Activated naive CD4-positive, alpha-beta T cell treated with anti-CD3 and anti-CD28 coated beads for 36 hours (primary cell): ENCODE measurements around the gene ACSS1. TPM values are rescaled to one million over a fixed set of nuclear protein-coding genes. Genes with fewer than 3 reads are reported as not detected.
"Not testable (repeated sequence)": the region's sequence is repeated elsewhere in the genome, so short reads cannot be mapped to it uniquely, and the experiment has no call there.

Source experiments
- CTCF ChIA-PET: fragments of 350-600 bp; sonication (Branson Sonifier 250); formaldehyde crosslinking; loops from one replicate; lab custom pipeline; 2021; ENCODE audit warnings: antibody characterized with exemption; lab: Charles Lee
- DNase-seq: peaks from one replicate; pipeline ENCODE4 v3.0.0-alpha.2; 2020
- H3K27ac Mint-ChIP-seq: one replicate; pipeline ENCODE4 v1.8.0; 2021; ENCODE audit warnings: mild to moderate bottlenecking, mixed read lengths
- H3K27me3 Mint-ChIP-seq: one replicate; pipeline ENCODE4 v1.8.0; 2021; ENCODE audit warnings: low read depth, mixed read lengths
- H3K36me3 Mint-ChIP-seq: one replicate; pipeline ENCODE4 v1.8.0; 2021; ENCODE audit warnings: low read depth, mixed read lengths
- H3K4me1 Mint-ChIP-seq: one replicate; pipeline ENCODE4 v1.8.0; 2021; ENCODE audit warnings: low read depth, mixed read lengths
- H3K4me3 Mint-ChIP-seq: one replicate; pipeline ENCODE4 v1.8.0; 2021; ENCODE audit warnings: mild to moderate bottlenecking, moderate library complexity, mixed read lengths
- H3K9me3 Mint-ChIP-seq: one replicate; pipeline ENCODE4 v1.8.0; 2021; ENCODE audit warnings: mixed read lengths
- intact Hi-C: fragments of 100-400 bp; cut with micrococcal nuclease; formaldehyde crosslinking; loops from one replicate; pipeline ENCODE4 v1.15.1; 2023
- total RNA-seq, 2 experiments: library from RNA; stranded (reverse); gene quantifications; one replicate each; pipeline ENCODE4 v1.2.3, GENCODE V29; 2021

ACSS1 gene
- total RNA-seq, 2 experiments from 2014 or later: 9.4 to 10.1 TPM

DNA sequence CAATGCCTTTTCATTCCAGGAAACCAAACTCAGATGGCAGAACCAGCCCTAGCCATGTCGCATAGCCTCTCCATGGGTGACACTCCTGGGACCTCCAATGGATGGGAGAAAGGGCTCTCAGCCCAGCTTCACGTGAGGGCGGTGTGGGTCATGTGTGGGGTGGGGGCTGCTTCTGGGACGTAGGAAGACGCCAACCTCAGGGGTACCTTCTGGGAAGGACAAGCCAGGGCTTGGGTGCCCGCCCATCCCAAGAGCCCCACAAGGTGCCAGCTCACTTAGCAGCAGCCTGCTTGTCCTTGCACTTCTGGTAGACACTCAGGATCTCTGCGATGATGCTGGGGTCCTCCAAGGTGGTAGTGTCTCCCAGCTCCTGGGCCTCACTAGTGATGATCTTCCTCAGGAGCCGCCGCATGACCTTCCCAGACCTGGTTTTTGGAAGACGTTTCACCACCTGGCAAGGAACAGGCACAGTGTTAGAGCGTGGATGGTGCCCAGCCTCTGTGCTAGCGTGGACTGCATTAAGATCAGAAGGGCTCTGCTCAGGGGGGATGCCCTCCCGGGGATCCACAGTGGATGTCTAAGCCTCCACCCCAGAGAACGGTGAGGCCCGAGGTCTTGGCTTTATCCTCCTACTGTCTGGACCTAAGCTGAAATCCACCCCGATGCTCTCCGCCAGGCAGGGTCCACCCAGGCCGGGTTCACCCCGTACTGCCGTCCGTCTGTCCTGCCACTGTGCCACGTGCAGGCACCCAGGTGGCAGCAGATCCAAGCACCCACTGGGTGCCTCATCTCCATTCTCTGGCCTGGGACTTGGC is 50.2 kb downstream of the ACSS1 start:
- H3K27me3 Mint-ChIP-seq: no peaks in the 10 kb centered on the region
- H3K9me3 Mint-ChIP-seq: peaks cover 2% of the 10 kb centered on the region
- intact Hi-C loops: no loop called here
- H3K36me3 Mint-ChIP-seq: peaks cover 27% of the 10 kb centered on the region
- no peaks in the 10 kb centered on the region for H3K4me1 Mint-ChIP-seq
- no peak overlapping the region for H3K27ac Mint-ChIP-seq
- no peak for DNase-seq
- no peak overlapping the region for H3K4me3 Mint-ChIP-seq
- CTCF ChIA-PET: no interaction called here

- Mint-ChIP-seq H3K36me3 (peaks cover 32% of the 10 kb centered on the region), H3K27ac (no peak overlapping the region), H3K4me1 (no peaks in the 10 kb centered on the region), H3K9me3 (peaks cover 4% of the 10 kb centered on the region), H3K27me3 (no peaks in the 10 kb centered on the region), H3K4me3 (no peak overlapping the region)
- intact Hi-C loops: no loop called here
- DNase-seq: no peak
- CTCF ChIA-PET: interaction anchor here (0.7 to 1.4 kb wide), 3 partner anchors 13 to 58 kb away, joined by 3 read pairs; no protein-coding TSS in a partner anchor
Observed at GRCh38 chr20:25006431-25007167, 51.3 kb downstream of the ACSS1 start.

DNA sequence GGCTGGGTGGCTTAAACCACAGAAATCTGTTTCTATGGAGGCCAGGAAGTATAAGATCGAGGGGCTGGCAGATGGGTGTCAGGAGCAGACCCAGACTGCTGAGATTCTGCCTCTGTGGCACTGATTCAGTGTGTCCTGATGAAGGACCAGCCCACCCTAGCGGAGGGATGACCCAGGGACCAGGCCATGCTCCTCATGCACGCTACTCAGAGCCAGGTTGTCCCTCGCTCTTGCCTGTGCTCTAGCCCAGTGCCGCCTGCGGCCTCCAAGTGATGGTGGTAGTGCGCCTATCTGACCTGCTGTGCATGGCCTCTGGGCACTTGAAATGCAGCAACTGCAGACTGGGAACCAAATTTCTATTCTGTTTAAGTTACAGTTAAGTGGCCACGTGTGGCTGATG is 52.3 kb downstream of the ACSS1 start:
- Mint-ChIP-seq H3K4me3 (no peak overlapping the region), H3K27ac (no peak overlapping the region), H3K27me3 (no peaks in the 10 kb centered on the region), H3K4me1 (no peaks in the 10 kb centered on the region), H3K9me3 (peaks cover 4% of the 10 kb centered on the region), H3K36me3 (peaks cover 29% of the 10 kb centered on the region)
- CTCF ChIA-PET: interaction anchor here (1.0 to 1.4 kb wide), 3 partner anchors 12 to 173 kb away, joined by 3 to 5 read pairs (median 3); no protein-coding TSS in a partner anchor
- intact Hi-C loops: no loop called here
- no peak for DNase-seq

DNA sequence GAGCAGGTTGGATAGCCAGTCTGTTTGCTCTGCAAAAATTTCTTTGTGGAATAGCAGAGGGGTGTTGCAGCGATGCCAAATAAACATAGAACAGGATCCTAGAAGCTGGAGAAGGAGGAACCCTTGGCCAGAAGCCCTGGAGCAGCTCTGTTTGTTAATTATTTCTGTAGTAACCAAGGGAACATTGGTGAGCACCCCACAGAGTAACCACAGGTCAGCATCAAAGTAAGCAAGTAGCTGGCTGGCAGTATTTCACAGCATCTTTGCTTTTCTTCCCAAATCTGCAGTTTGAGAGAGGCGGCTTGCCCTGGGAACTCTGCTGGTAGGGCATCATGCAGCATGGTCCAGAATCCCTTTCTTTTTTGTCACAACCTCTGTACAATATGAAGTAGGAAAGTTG is 52.7 kb downstream of the ACSS1 start:
- H3K27me3 Mint-ChIP-seq: no peaks in the 10 kb centered on the region
- H3K36me3 Mint-ChIP-seq: peaks cover 29% of the 10 kb centered on the region
- CTCF ChIA-PET: interaction anchor here (1.0 to 1.8 kb wide), 4 partner anchors 9 to 173 kb away, joined by 3 to 6 read pairs (median 4); no protein-coding TSS in a partner anchor
- peaks cover 4% of the 10 kb centered on the region for H3K9me3 Mint-ChIP-seq
- intact Hi-C loops: no loop called here
- no peak for DNase-seq
- H3K27ac Mint-ChIP-seq: no peak overlapping the region
- H3K4me1 Mint-ChIP-seq: peaks cover 4% of the 10 kb centered on the region
- H3K4me3 Mint-ChIP-seq: no peak overlapping the region

GRCh38 chr20:25003002-25003401 is 54.9 kb downstream of the ACSS1 start:
- no peak for DNase-seq
- Mint-ChIP-seq H3K36me3 (peaks cover 19% of the 10 kb centered on the region), H3K4me3 (no peak overlapping the region), H3K27me3 (no peaks in the 10 kb centered on the region), H3K4me1 (peaks cover 8% of the 10 kb centered on the region), H3K9me3 (peaks cover 4% of the 10 kb centered on the region), H3K27ac (no peak overlapping the region)
- CTCF ChIA-PET: interaction anchor here (1.0 kb wide), 1 partner anchor 60 kb away, joined by 3 read pairs; no protein-coding TSS in a partner anchor
- intact Hi-C loops: no loop called here

DNA sequence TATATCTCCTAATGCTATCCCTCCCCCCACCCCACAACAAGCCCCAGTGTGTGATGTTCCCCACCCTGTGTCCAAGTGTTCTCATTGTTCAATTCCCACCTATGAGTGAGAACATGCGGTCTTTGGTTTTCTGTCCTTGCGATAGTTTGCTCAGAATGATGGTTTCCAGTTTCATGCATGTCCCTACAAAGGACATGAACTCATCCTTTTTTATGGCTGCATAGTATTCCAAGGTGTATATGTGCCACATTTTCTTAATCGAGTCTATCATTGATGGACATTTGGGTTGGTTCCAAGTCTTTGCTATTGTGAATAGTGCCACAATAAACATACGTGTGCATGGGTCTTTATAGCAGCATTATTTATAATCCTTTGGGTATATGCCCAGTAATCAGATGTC is 56.6 kb downstream of the ACSS1 start:
- DNase-seq, CTCF ChIA-PET, H3K27me3 Mint-ChIP-seq, intact Hi-C loops, H3K27ac Mint-ChIP-seq, H3K4me3 Mint-ChIP-seq, H3K9me3 Mint-ChIP-seq, H3K4me1 Mint-ChIP-seq: not testable (repeated sequence)
- H3K36me3 Mint-ChIP-seq: peaks cover 13% of the 10 kb centered on the region

DNA sequence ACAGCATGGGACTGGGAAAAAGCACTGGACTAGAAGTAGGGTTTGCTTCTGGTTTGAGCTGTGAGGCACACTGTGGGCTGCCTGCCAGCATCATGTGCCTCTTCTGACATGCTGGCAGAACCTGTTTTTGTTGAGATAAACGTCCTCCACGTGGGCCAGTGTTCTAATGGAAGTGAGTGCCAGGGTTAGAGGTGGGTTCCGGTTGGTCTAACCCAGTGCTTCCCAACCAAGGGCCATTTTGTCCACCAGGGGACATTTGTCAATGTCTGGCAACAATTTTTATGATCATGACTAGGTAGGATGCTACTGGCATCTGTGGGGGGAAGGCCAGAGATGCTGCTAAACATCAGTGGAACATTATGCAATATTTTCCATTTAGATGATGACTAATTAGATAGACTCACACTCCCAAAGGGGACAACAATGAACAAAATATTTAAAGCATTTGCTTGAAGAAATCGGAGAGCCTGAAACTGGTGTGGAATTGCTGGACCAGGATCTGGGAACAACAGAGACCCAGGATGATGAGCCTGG is 57.6 kb downstream of the ACSS1 start:
- H3K36me3 Mint-ChIP-seq: peaks cover 9% of the 10 kb centered on the region
- intact Hi-C loops: no loop called here
- peaks cover 4% of the 10 kb centered on the region for H3K9me3 Mint-ChIP-seq
- peak overlapping the region; percentile 19 for H3K27ac Mint-ChIP-seq
- DNase-seq: peak; percentile 11
- CTCF ChIA-PET: interaction anchor here (7.9 to 8.0 kb wide), 2 partner anchors 63 to 179 kb away, joined by 53 to 105 read pairs; no protein-coding TSS in a partner anchor
- no peak overlapping the region for H3K4me3 Mint-ChIP-seq
- no peaks in the 10 kb centered on the region for H3K27me3 Mint-ChIP-seq
- H3K4me1 Mint-ChIP-seq: peaks cover 8% of the 10 kb centered on the region

DNA sequence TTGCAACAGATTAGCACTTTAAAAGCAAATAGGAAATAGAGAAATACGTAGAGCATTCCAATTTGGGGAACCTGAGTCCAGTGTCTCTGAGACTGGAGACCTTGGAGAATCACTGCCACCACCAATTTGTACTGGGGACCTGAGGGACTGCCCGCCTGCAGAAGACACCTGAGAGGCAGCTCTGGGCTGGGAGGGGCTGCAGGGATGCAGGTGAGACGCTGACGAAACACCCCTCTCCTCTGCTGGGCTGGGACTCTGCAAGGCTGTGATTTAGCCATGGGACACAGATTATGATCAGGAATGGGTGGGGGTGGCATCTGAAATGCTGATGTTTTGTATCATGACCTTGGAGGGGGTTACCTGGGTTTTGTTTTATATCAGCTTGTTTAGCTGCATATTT is 58.4 kb downstream of the ACSS1 start:
- H3K36me3 Mint-ChIP-seq: peaks cover 9% of the 10 kb centered on the region
- no peak for DNase-seq
- H3K27me3 Mint-ChIP-seq: no peaks in the 10 kb centered on the region
- no peak overlapping the region for H3K4me3 Mint-ChIP-seq
- H3K4me1 Mint-ChIP-seq: peaks cover 16% of the 10 kb centered on the region
- intact Hi-C loops: no loop called here
- CTCF ChIA-PET: interaction anchor here (0.6 to 8.0 kb wide), 3 partner anchors 35 to 180 kb away, joined by 3 to 105 read pairs (median 53); no protein-coding TSS in a partner anchor
- peaks cover 4% of the 10 kb centered on the region for H3K9me3 Mint-ChIP-seq
- H3K27ac Mint-ChIP-seq: no peak overlapping the region

DNA sequence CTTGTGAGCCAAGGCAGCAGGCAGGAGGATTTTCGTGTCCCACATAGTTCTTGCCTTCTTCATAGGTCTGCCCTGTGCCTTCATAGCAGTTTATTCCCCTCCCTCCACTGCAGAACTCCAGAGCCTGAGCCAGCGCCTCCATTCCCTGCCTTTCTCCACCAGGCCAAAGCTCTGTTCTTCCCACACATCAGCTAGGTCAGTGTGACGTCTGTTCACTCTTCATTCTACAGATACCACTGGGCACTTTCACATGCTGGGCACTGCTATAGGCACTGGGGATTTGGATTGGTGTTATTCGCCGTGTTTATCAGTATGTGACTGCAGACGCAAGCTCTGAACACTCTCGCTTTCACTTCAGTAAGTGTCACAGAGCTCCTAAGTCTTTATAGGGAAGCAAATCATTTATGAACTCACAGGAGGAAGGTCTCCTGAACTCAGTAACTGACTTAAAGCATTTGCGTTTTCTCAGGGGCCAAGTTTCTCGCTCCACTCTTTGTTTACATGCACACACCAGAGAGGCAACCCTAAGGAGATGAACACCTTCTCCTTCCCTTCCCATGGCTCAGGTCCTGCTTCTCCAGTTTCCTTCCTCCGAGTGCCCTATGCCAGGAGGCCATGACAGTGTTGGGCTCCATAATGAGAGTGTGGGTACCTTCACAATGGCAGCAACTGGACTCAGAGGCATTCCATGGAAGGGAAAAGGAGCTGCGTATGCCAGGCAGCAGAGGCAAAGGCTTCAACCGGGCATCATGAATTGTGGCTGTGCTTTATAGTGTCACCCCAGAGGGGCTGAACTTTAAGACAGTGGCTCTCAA is 59.1 kb downstream of the ACSS1 start:
- H3K27me3 Mint-ChIP-seq: no peaks in the 10 kb centered on the region
- intact Hi-C loops: no loop called here
- DNase-seq: no peak
- H3K27ac Mint-ChIP-seq: no peak overlapping the region
- peaks cover 22% of the 10 kb centered on the region for H3K4me1 Mint-ChIP-seq
- peaks cover 7% of the 10 kb centered on the region for H3K36me3 Mint-ChIP-seq
- CTCF ChIA-PET: interaction anchor here (0.6 to 8.0 kb wide), 3 partner anchors 35 to 181 kb away, joined by 3 to 105 read pairs (median 53); no protein-coding TSS in a partner anchor
- H3K4me3 Mint-ChIP-seq: no peak overlapping the region
- H3K9me3 Mint-ChIP-seq: peaks cover 4% of the 10 kb centered on the region

- peaks cover 7% of the 10 kb centered on the region for H3K36me3 Mint-ChIP-seq
- CTCF ChIA-PET: interaction anchor here (7.9 to 8.0 kb wide), 2 partner anchors 66 to 182 kb away, joined by 53 to 105 read pairs; no protein-coding TSS in a partner anchor
- no peaks in the 10 kb centered on the region for H3K27me3 Mint-ChIP-seq
- peaks cover 4% of the 10 kb centered on the region for H3K9me3 Mint-ChIP-seq
- H3K4me3 Mint-ChIP-seq: no peak overlapping the region
- DNase-seq: no peak
- no peak overlapping the region for H3K27ac Mint-ChIP-seq
- intact Hi-C loops: no loop called here
- H3K4me1 Mint-ChIP-seq: peaks cover 27% of the 10 kb centered on the region
Observed at GRCh38 chr20:24998121-24998520, 59.8 kb downstream of the ACSS1 start.

GRCh38 chr20:24996449-24997377 is 61.2 kb downstream of the ACSS1 start:
- H3K36me3 Mint-ChIP-seq: no peaks in the 10 kb centered on the region
- H3K27ac Mint-ChIP-seq: no peak overlapping the region
- H3K4me3 Mint-ChIP-seq: no peak overlapping the region
- DNase-seq: no peak
- CTCF ChIA-PET: interaction anchor here (0.9 to 8.0 kb wide), 10 partner anchors 8 to 403 kb away, joined by 3 to 105 read pairs (median 10); partner anchors contain the start of gene ACSS1
- H3K4me1 Mint-ChIP-seq: peaks cover 27% of the 10 kb centered on the region
- no peaks in the 10 kb centered on the region for H3K9me3 Mint-ChIP-seq
- intact Hi-C loops: no loop called here
- H3K27me3 Mint-ChIP-seq: no peaks in the 10 kb centered on the region
